ENCODE results near the gene NDUFB6.
A peak's percentile ranks its signal among the peaks of the same experiment; 100 is the strongest.

NDUFB6 gene

DNA sequence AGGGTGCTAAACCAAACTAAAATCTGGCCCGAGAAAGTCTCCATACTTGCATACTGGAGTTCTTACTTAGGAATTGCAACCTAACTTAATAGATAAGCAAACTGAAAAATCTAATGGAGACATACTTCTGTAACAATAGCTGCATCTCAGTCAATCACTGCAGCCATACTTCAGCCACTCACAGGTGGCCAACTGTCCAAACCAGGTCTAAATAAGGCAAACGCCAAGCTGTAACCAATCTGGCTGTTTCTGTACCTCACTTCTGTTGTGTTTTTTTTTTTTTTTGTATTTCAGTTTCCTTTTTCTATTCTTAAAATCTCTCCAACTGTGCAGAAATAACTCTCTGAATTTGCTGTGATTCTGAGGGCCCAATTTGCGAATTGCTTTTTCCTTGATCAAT is 4.4 kb upstream of the NDUFB6 start:
- no peaks in the 10 kb centered on the region for H3K36me3 ChIP-seq
- H3K27me3 ChIP-seq: peaks cover 51% of the 10 kb centered on the region
- H3K4me3 ChIP-seq (ENCODE audit: low read depth in 1 of 2, low read length in 1 of 2): no peak overlapping the region
- peaks cover 8 to 13% of the 10 kb centered on the region in 2 experiments for H3K4me1 ChIP-seq (ENCODE audit: control insufficient read depth in 1 of 2, insufficient read depth in 1 of 2, low read depth in 1 of 2, low read length in 1 of 2)
- H3K27ac ChIP-seq: no peak overlapping the region
- no peaks in the 10 kb centered on the region for H3K9me3 ChIP-seq
- TF ChIP-seq, protein P1, sequence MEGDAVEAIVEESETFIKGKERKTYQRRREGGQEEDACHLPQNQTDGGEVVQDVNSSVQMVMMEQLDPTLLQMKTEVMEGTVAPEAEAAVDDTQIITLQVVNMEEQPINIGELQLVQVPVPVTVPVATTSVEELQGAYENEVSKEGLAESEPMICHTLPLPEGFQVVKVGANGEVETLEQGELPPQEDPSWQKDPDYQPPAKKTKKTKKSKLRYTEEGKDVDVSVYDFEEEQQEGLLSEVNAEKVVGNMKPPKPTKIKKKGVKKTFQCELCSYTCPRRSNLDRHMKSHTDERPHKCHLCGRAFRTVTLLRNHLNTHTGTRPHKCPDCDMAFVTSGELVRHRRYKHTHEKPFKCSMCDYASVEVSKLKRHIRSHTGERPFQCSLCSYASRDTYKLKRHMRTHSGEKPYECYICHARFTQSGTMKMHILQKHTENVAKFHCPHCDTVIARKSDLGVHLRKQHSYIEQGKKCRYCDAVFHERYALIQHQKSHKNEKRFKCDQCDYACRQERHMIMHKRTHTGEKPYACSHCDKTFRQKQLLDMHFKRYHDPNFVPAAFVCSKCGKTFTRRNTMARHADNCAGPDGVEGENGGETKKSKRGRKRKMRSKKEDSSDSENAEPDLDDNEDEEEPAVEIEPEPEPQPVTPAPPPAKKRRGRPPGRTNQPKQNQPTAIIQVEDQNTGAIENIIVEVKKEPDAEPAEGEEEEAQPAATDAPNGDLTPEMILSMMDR (IDR thresholded peaks at IDR 0.05): no peak

GRCh38 chr9:32574858-32575257 is 1.9 kb upstream of the NDUFB6 start:
- no peak overlapping the region for H3K27ac ChIP-seq
- peaks cover 32% of the 10 kb centered on the region for H3K27me3 ChIP-seq
- no peak overlapping the region for H3K4me3 ChIP-seq (ENCODE audit: low read depth in 1 of 2, low read length in 1 of 2)
- H3K4me1 ChIP-seq (ENCODE audit: control insufficient read depth in 1 of 2, insufficient read depth in 1 of 2, low read depth in 1 of 2, low read length in 1 of 2): peaks cover 24 to 25% of the 10 kb centered on the region in 2 experiments
- peaks cover 3% of the 10 kb centered on the region for H3K36me3 ChIP-seq
- TF ChIP-seq, protein P1 (IDR thresholded peaks at IDR 0.05): no peak
- no peaks in the 10 kb centered on the region for H3K9me3 ChIP-seq

GRCh38 chr9:32573821-32574220 is 862 bp upstream of the NDUFB6 start:
- Histone ChIP-seq H3K27me3 (peaks cover 25% of the 10 kb centered on the region), H3K36me3 (peaks cover 3% of the 10 kb centered on the region), H3K4me3 (ENCODE audit: low read depth in 1 of 2, low read length in 1 of 2) (peak overlapping the region in 1 of 2 experiments; percentile 87), H3K4me1 (ENCODE audit: control insufficient read depth in 1 of 2, insufficient read depth in 1 of 2, low read depth in 1 of 2, low read length in 1 of 2) (peaks cover 24 to 25% of the 10 kb centered on the region in 2 experiments), H3K27ac (no peak overlapping the region), H3K9me3 (no peaks in the 10 kb centered on the region)
- TF ChIP-seq, protein P1 (IDR thresholded peaks at IDR 0.05): no peak

- no peaks in the 10 kb centered on the region for H3K9me3 ChIP-seq
- peak overlapping the region; percentile 87 to 96 for H3K4me3 ChIP-seq (ENCODE audit: low read depth in 1 of 2, low read length in 1 of 2)
- TF ChIP-seq, protein P1 (IDR thresholded peaks at IDR 0.05): peak; percentile 73
- peaks cover 11% of the 10 kb centered on the region for H3K27me3 ChIP-seq
- H3K27ac ChIP-seq: peak overlapping the region; percentile 81
- H3K36me3 ChIP-seq: peaks cover 10% of the 10 kb centered on the region
- H3K4me1 ChIP-seq (ENCODE audit: control insufficient read depth in 1 of 2, insufficient read depth in 1 of 2, low read depth in 1 of 2, low read length in 1 of 2): peaks cover 24 to 25% of the 10 kb centered on the region in 2 experiments
Measured at GRCh38 chr9:32571969-32572899, 725 bp downstream of the NDUFB6 start.

GRCh38 chr9:32570262-32570661 is 2.7 kb downstream of the NDUFB6 start:
- no peaks in the 10 kb centered on the region for H3K9me3 ChIP-seq
- H3K36me3 ChIP-seq: peaks cover 26% of the 10 kb centered on the region
- peak overlapping the region; percentile 18 for H3K27ac ChIP-seq
- H3K27me3 ChIP-seq: no peaks in the 10 kb centered on the region
- TF ChIP-seq, protein P1 (IDR thresholded peaks at IDR 0.05): no peak
- peaks cover 24 to 25% of the 10 kb centered on the region in 2 experiments for H3K4me1 ChIP-seq (ENCODE audit: control insufficient read depth in 1 of 2, insufficient read depth in 1 of 2, low read depth in 1 of 2, low read length in 1 of 2)
- H3K4me3 ChIP-seq (ENCODE audit: low read depth in 1 of 2, low read length in 1 of 2): no peak overlapping the region
